Spleen (tissue), 7 donors: ENCODE results near the gene GABRR2.

Experiments used
- POLR2A ChIP-seq, 3 donors: fragments of 450-650 bp; IDR thresholded peaks; one replicate each; pipeline ENCODE4 v1.5.1; 2017; ENCODE audit warnings: antibody characterized with exemption in 3 of 3, mild to moderate bottlenecking in 1 of 3
- POLR2AphosphoS5 ChIP-seq, 3 donors: sonication (generic); formaldehyde crosslinking; IDR thresholded peaks; one replicate each; pipeline ENCODE4 v1.5.1; 2017; ENCODE audit warnings: antibody characterized with exemption in 3 of 3
- TF ChIP-seq, protein P1 (sequence below), 11 experiments: fragments of 200-600 bp in 7 of 11; fragments of 450-650 bp in 4 of 11; sonication (generic) in 4 of 11; IDR thresholded peaks in 8 of 11; conservative IDR thresholded peaks in 3 of 11; 1 replicate in 7 of 11; 2 replicates in 4 of 11; pipeline versions ENCODE4 v1.4.0 to v1.8.0; 2016 to 2021; ENCODE audit warnings: antibody characterized with exemption in 11 of 11, inconsistent platforms in 4 of 11, mild to moderate bottlenecking in 1 of 11
- donor health status: DM: no; HTN: no; CAD: no; lungs with moderate emphysema.
- donor health status: DM: no; HTN: no; CAD: no.
- donor health status: DM: no; HTN: no; CAD: no.

DNA sequence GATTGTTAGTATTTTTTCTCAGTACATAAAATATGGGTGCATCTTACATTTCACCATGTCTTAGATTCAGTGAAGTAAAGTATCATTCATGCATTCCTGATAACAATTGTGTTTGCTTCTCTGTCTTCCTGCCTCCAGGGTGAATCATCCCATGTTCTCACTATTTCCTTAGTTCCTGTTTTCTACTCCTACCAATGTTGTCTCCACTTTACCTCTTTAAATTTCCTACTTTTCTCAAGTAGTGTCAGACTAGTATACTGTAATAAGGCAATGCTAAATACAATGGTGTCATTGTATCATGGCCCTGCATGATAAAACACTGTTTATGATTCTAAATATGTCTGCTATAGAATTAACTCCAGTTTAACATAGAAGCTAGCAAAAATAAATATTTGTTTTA is 60.5 kb downstream of the GABRR2 start:
- TF ChIP-seq, protein P1, sequence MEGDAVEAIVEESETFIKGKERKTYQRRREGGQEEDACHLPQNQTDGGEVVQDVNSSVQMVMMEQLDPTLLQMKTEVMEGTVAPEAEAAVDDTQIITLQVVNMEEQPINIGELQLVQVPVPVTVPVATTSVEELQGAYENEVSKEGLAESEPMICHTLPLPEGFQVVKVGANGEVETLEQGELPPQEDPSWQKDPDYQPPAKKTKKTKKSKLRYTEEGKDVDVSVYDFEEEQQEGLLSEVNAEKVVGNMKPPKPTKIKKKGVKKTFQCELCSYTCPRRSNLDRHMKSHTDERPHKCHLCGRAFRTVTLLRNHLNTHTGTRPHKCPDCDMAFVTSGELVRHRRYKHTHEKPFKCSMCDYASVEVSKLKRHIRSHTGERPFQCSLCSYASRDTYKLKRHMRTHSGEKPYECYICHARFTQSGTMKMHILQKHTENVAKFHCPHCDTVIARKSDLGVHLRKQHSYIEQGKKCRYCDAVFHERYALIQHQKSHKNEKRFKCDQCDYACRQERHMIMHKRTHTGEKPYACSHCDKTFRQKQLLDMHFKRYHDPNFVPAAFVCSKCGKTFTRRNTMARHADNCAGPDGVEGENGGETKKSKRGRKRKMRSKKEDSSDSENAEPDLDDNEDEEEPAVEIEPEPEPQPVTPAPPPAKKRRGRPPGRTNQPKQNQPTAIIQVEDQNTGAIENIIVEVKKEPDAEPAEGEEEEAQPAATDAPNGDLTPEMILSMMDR (IDR thresholded peaks at IDR 0.05 in 8 of 11, conservative IDR thresholded peaks at IDR 0.05 in 3 of 11) = no peak
- TF ChIP-seq POLR2AphosphoS5 (IDR thresholded peaks at IDR 0.05) (no peak), POLR2A (IDR thresholded peaks at IDR 0.05) (no peak)
